Astrocyte (in vitro differentiated cells and primary cell): ENCODE measurements around the gene ZNF827. TPM values are rescaled to one million over a fixed set of nuclear protein-coding genes. Genes with fewer than 3 reads are reported as not detected.
A peak's percentile ranks its signal among the peaks of the same experiment; 100 is the strongest.

Experiments used
- DNase-seq: peaks from one replicate; pipeline ENCODE4 v3.0.0-alpha.2; 2010; ENCODE audit warnings: low read depth
- FAIRE-seq: peaks from 2 replicates; lab custom pipeline; 2011; peaks lifted over from hg19 to GRCh38; lab: Jason Lieb, UNC
- H2AFZ ChIP-seq: 2 replicates; pipeline ENCODE4 v1.6.0; 2012; ENCODE audit warnings: low read depth, low read length, inconsistent platforms
- H3K27ac ChIP-seq: 2 replicates; pipeline ENCODE4 v1.5.1; 2011; ENCODE audit warnings: low read depth, low read length, inconsistent platforms
- H3K27me3 ChIP-seq: 2 replicates; pipeline ENCODE4 v1.6.0; 2011; ENCODE audit warnings: low read length, inconsistent platforms; ENCODE audit not compliant: insufficient read depth
- H3K36me3 ChIP-seq: 2 replicates; pipeline ENCODE4 v1.5.1; 2011; ENCODE audit warnings: low read length, inconsistent platforms; ENCODE audit not compliant: insufficient read depth
- H3K4me1 ChIP-seq: 2 replicates; pipeline ENCODE4 v1.5.1; 2011; ENCODE audit warnings: low read length, inconsistent platforms; ENCODE audit not compliant: insufficient read depth
- H3K4me2 ChIP-seq: 2 replicates; pipeline ENCODE4 v1.6.0; 2012; ENCODE audit warnings: low read length, inconsistent platforms
- H3K4me3 ChIP-seq: 2 replicates; pipeline ENCODE4 v1.5.1; 2011; ENCODE audit warnings: low read depth, mild to moderate bottlenecking, low read length, inconsistent platforms; ENCODE audit not compliant: insufficient read depth
- H3K79me2 ChIP-seq: 2 replicates; pipeline ENCODE4 v1.6.0; 2012; ENCODE audit warnings: mild to moderate bottlenecking, low read length, inconsistent platforms; ENCODE audit not compliant: insufficient read depth
- H3K9ac ChIP-seq: 2 replicates; pipeline ENCODE4 v1.6.0; 2012; ENCODE audit warnings: mild to moderate bottlenecking, low read length, inconsistent platforms
- H3K9me3 ChIP-seq: 2 replicates; pipeline ENCODE4 v1.5.1; 2012; ENCODE audit warnings: low read depth, mild to moderate bottlenecking, low read length, inconsistent platforms; ENCODE audit not compliant: insufficient read depth
- H4K20me1 ChIP-seq: 2 replicates; pipeline ENCODE4 v1.6.0; 2012; ENCODE audit warnings: low read length, inconsistent platforms; ENCODE audit not compliant: insufficient read depth
- H3K27ac Mint-ChIP-seq: one replicate; pipeline ENCODE4 v1.8.0; 2021; ENCODE audit warnings: mild to moderate bottlenecking, mixed read lengths; ENCODE audit not compliant: unreplicated experiment
- H3K27me3 Mint-ChIP-seq: one replicate; pipeline ENCODE4 v1.8.0; 2021; ENCODE audit warnings: low read depth, mixed read lengths; ENCODE audit not compliant: unreplicated experiment
- H3K36me3 Mint-ChIP-seq: one replicate; pipeline ENCODE4 v1.8.0; 2021; ENCODE audit warnings: low read depth, mixed read lengths; ENCODE audit not compliant: unreplicated experiment
- H3K4me1 Mint-ChIP-seq: one replicate; pipeline ENCODE4 v1.8.0; 2021; ENCODE audit warnings: low read depth, mixed read lengths; ENCODE audit not compliant: unreplicated experiment
- H3K4me3 Mint-ChIP-seq: one replicate; pipeline ENCODE4 v1.8.0; 2021; ENCODE audit warnings: mild to moderate bottlenecking, moderate library complexity, mixed read lengths; ENCODE audit not compliant: unreplicated experiment
- H3K9me3 Mint-ChIP-seq: one replicate; pipeline ENCODE4 v1.8.0; 2021; ENCODE audit warnings: mild to moderate bottlenecking, mixed read lengths; ENCODE audit not compliant: unreplicated experiment
- CTCF ChIP-seq: IDR thresholded peaks from 2 replicates; pipeline ENCODE4 v1.5.1; 2011; ENCODE audit warnings: low read depth, mild to moderate bottlenecking, inconsistent platforms, low read length, moderate library complexity; ENCODE audit not compliant: insufficient read depth
- EZH2 ChIP-seq: IDR thresholded peaks from 2 replicates; pipeline ENCODE4 v1.6.1; 2012; ENCODE audit warnings: mild to moderate bottlenecking, low read length, inconsistent platforms; ENCODE audit not compliant: insufficient read depth
- total RNA-seq: library from RNA; stranded (reverse); gene quantifications from 2 replicates; pipeline ENCODE4 v1.2.1, GENCODE V29; 2021

The ZNF827 gene
- total RNA-seq, 1 donor from 2014 or later, result 39.7 TPM

GRCh38 chr4:145865274-145865941 lies 73.2 kb downstream of the ZNF827 start:
- no peaks in the 10 kb centered on the region for H3K9me3 Mint-ChIP-seq
- H3K4me3 Mint-ChIP-seq, result no peak overlapping the region
- DNase-seq (no peak), FAIRE-seq (no peak)
- H4K20me1 ChIP-seq, result peaks cover 25% of the 10 kb centered on the region
- no peak overlapping the region for H3K27ac ChIP-seq
- TF ChIP-seq CTCF, result no peak
- no peak for TF ChIP-seq EZH2
- H3K36me3 Mint-ChIP-seq, result peaks cover 9% of the 10 kb centered on the region
- H2AFZ ChIP-seq, result no peak overlapping the region
- peaks cover 44% of the 10 kb centered on the region for H3K4me1 Mint-ChIP-seq
- no peak overlapping the region for H3K9ac ChIP-seq
- no peak overlapping the region for H3K4me2 ChIP-seq
- no peaks in the 10 kb centered on the region for H3K27me3 Mint-ChIP-seq
- no peak overlapping the region for H3K27ac Mint-ChIP-seq
- no peak overlapping the region for H3K4me3 ChIP-seq
- H3K4me1 ChIP-seq, result no peaks in the 10 kb centered on the region
- no peaks in the 10 kb centered on the region for H3K36me3 ChIP-seq
- H3K27me3 ChIP-seq, result no peaks in the 10 kb centered on the region
- peaks cover 19% of the 10 kb centered on the region for H3K79me2 ChIP-seq
- no peaks in the 10 kb centered on the region for H3K9me3 ChIP-seq

- no peaks in the 10 kb centered on the region for H3K9me3 Mint-ChIP-seq
- H3K9ac ChIP-seq, result no peak overlapping the region
Observed at GRCh38 chr4:145863191-145863590, 75.4 kb downstream of the ZNF827 start.

More at GRCh38 chr4:145863191-145863590, 75.4 kb downstream of the ZNF827 start:
- Histone ChIP-seq H3K9me3 (no peaks in the 10 kb centered on the region), H3K4me3 (no peak overlapping the region), H3K4me2 (no peak overlapping the region), H4K20me1 (peaks cover 17% of the 10 kb centered on the region), H3K79me2 (peaks cover 18% of the 10 kb centered on the region), H3K27ac (no peak overlapping the region), H3K27me3 (no peaks in the 10 kb centered on the region), H3K4me1 (no peaks in the 10 kb centered on the region), H2AFZ (no peak overlapping the region), H3K36me3 (peaks cover 8% of the 10 kb centered on the region)
- Mint-ChIP-seq H3K27ac (no peak overlapping the region), H3K4me1 (peaks cover 29% of the 10 kb centered on the region), H3K27me3 (no peaks in the 10 kb centered on the region), H3K36me3 (peaks cover 11% of the 10 kb centered on the region), H3K4me3 (no peak overlapping the region)
- no peak for DNase-seq
- FAIRE-seq, result peak; percentile 9
- TF ChIP-seq CTCF (no peak), EZH2 (no peak)
